HG03565 (cell line): Measurements from ENCODE around the gene CXCL16.
A peak's percentile ranks its signal among the peaks of the same experiment; 100 is the strongest.
"Not testable (repeated sequence)": the region's sequence is repeated elsewhere in the genome, so short reads cannot be mapped to it uniquely, and the experiment has no call there.

Experiments used
- ATAC-seq: cut with Tn5 transposase; IDR thresholded peaks from one replicate; pipeline ENCODE4 v1.9.1; 2021; ENCODE audit warnings: mild to moderate bottlenecking, moderate library complexity; ENCODE audit not compliant: unreplicated experiment

CXCL16 gene

DNA sequence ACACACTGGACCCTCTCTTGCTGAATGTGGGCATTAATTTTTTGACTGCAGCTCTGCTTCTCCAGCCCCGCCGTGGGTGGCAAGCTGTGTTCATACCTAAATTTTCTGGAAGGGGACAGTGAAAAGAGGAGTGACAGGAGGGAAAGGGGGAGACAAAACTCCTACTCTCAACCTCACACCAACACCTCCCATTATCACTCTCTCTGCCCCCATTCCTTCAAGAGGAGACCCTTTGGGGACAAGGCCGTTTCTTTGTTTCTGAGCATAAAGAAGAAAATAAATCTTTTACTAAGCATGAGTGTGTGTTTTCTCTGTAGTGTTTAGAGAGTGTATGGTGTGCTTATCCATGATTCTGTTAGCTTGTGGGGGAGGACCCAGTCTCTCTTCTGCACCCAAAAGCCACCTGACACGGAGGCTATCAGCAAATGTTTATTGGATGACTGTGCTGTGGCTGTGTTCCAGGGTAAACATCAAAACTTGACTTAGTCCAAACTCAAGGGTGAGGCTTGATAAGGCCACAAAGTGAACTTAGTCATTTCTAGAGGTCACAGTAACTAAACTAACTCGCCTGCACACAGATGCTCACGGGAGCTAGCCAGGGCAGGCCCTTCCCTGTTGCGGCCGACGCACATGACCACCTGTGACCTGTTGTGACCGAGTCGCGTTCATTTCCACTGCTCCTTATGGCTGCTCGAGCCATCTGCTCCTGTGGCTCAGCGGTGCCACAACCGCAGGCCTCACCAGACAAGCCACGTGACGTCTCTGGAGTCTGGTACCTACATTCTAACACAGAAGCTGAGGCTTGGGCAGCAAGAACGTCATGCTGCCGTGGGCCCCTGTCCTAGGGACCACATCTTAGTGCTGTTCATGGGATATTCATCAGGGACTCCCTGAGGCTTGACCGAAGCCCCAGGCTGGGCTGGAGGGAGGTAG is 18.3 kb downstream of the CXCL16 start:
- ATAC-seq: no peak

DNA sequence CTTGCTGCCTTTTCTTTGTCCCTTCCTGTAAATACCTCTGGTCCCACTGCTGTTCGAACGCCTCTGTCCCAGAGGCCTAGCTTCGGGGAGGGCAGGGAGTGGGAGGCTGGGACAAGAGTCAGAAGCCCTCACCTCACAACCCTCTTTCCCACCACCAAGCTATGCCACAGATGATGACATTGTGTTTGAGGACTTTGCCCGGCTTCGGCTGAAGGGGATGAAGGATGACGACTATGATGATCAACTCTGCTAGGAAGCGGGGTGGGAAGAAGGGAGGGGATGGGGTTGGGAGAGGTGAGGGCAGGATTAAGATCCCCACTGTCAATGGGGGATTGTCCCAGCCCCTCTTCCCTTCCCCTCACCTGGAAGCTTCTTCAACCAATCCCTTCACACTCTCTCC is 18.9 kb downstream of the CXCL16 start:
- ATAC-seq: no peak

DNA sequence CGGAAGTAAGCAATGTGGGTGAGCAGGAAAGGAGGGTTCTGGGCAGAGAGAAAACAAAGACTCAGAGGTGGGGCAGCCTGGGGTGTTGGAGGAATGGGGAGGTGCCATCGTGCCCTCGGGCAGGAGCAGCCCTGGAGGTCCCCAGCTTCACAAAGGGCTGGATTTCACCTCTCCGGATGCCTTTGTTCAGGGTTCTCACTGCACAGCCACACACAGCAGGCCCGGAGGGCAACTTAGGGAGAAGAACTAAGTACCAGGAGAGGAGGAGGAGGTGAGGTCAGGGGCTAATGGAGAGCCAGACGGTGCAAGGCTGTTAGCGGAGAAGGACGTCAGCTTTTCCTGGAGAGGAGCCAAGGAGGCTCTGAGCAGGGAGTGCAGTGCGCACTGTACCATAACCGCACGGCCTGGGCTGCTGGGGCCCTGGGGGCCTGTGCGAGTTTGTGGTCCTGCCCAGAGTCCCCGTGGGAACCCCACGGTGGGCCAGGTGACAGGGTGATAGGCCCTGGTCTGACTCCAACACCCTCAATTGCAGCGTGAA is 20.0 kb downstream of the CXCL16 start:
- ATAC-seq: no peak

DNA sequence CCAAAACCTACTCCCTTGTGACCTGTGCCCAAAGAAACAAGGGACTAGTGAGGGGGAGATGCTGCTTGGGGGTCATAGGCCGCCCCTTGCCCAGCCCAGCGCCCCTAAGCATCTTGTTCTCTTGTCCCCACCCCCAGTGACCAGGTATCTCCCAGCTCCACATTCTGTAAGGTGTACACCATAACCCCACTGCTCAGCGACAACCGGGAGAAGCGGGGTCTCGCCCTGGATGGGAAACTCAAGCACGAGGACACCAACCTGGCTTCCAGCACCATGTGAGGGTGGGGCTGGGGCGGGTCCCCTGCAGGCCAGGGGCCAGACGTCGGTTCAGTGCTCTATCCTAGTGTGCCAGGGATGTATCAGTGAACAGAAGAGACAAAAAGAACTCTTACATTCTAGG is 20.6 kb downstream of the CXCL16 start:
- ATAC-seq: no peak

DNA sequence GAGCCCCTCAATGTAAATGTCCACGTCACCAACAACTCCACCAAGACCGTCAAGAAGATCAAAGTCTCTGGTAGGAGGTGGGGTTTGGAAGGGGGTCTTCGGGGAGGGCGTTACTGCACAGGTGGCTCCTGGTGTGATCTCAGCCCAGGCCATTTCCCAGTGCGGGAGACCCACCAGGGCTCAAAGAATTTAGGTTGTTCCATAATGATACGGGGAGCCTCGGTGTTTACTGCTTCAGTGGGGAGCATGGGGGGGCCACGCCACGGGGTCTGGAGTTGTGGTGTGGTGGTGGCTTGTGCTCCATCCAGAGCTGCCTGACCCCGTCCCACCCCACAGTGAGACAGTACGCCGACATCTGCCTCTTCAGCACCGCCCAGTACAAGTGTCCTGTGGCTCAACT is 21.5 kb downstream of the CXCL16 start:
- ATAC-seq: no peak

DNA sequence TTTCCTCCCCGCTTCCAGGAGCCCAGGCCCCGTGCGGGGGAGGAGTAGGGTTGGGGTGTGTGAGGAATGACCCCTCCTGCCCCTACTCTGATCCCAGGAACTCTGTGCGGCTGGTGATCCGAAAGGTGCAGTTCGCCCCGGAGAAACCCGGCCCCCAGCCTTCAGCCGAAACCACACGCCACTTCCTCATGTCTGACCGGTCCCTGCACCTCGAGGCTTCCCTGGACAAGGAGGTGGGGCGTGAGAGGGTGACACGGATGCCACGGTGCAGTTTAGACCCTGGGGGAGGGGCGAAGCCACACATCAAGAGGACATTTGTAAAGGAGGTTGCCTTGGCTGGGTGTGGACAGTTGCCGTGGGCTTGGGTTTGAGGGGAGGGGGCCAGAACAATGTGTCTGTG is 21.9 kb downstream of the CXCL16 start:
- no peak for ATAC-seq

DNA sequence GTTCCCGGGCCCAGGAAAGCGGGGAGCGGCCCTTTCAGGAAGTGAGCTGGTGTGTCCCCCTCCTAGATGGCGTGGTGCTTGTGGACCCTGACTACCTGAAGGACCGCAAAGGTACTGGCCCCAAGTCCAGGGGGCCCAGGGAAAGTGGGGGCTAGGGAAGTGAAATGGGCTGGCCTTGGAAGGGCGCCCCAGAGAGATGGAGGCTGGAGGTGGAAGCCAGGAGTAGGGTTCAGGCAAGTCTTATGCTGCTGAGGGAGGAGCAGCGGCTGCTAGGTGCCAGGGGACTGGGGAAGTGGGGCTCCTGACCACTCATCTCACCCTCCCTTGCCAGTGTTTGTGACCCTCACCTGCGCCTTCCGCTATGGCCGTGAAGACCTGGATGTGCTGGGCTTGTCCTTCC is 23.6 kb downstream of the CXCL16 start:
- ATAC-seq: no peak

DNA sequence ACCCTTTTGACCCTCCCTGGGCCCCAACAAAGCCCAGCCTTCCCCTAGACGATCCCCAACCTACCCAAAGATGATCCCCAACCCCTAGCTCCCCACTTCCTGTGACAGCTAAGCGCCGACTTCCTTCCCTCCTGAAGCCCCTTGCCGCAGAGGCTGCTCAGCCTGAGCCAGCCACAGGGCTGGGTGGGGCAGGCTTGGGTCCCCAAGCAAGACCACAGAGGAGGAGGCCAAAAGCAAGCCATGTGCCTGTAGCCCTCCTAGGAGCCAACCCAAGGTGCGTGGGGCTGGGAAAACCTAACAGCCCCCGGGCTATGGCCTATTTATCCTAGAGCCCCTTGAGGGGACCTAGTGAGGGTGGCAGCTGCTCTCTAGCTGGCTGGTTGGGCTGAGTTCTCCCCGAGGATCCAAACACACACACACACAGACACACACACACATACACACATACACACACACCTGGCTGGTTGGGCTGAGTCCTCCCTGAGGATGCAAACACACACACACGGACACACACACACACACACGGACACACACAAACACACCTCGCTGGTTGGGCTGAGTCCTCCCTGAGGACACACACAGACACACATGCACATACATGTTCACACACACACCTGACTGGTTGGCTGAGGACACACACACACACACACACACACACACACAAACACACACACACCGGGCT is 24.5 kb downstream of the CXCL16 start:
- no peak for ATAC-seq

DNA sequence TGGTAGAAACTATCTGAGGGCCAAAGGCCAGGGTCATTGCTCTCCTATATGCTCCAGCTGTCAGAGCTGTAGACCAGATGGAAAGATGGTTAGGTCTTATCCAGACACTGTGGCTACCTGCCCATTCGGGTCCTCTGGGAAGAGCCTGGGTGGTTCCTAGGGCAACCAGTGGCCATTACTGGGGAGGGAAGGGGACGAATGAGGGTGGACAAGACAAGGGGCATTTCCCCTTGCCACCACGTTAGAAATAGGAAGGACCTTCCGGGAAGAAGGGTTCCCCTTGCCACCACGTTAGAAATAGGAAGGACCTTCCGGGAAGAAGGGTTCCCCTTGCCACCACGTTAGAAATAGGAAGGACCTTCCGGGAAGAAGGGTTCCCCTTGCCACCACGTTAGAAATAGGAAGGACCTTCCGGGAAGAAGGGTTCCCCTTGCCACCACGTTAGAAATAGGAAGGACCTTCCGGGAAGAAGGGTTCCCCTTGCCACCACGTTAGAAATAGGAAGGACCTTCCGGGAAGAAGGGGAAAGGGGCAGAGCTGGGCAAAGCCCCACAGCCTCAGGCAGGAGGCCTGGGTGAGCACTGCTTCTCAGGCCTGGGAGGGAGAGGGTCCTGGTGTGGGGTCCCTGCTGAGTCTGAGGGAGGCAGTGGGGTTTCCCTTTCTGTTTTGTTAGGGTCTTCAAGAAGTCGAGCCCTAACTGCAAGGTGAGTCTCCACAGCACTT is 25.2 kb downstream of the CXCL16 start:
- not testable (repeated sequence) for ATAC-seq

DNA sequence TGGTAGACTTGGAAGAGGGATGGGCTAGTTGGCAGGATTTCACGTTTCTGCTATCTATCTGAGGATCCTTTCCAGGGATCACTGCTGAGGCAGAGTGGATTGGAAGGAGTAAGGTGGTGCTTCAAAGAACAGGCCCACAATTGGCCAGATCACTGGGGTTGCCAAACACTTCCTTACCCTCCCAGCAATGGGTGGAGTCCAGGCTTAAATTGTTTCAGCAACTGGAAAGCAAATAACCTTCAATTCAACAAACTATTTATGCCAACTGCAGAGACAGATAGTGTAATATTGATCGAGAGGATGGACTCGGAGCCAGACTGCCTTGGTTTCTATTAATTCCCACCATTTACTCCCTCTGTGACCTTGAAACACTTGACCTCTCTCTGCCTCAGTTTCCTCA is 27.2 kb downstream of the CXCL16 start:
- ATAC-seq: no peak

DNA sequence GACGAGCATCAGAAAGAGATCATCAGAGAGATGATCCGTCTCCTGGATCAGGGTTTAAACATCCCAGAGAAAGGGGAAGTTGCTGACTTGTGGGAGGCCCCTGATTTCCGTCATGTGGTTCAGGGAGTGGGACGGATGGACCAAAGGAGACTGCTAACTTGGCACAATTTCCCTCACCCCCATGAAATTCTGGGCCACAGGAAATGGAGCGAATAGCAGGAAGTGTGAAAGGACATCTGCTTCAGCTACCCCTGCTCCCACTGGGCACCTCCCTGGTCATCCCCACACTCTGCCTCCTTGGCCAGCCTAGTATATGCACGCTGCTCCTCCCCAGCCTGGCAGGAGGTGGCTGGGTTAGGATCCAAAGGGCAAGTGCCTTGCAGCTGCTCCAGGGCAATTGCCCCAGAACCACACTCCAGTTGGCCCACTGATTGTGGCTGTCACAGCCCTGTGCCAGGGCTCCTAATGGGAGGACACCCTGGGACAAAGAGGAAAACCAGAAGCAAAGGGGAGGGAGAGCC is 28.0 kb downstream of the CXCL16 start:
- ATAC-seq: no peak

DNA sequence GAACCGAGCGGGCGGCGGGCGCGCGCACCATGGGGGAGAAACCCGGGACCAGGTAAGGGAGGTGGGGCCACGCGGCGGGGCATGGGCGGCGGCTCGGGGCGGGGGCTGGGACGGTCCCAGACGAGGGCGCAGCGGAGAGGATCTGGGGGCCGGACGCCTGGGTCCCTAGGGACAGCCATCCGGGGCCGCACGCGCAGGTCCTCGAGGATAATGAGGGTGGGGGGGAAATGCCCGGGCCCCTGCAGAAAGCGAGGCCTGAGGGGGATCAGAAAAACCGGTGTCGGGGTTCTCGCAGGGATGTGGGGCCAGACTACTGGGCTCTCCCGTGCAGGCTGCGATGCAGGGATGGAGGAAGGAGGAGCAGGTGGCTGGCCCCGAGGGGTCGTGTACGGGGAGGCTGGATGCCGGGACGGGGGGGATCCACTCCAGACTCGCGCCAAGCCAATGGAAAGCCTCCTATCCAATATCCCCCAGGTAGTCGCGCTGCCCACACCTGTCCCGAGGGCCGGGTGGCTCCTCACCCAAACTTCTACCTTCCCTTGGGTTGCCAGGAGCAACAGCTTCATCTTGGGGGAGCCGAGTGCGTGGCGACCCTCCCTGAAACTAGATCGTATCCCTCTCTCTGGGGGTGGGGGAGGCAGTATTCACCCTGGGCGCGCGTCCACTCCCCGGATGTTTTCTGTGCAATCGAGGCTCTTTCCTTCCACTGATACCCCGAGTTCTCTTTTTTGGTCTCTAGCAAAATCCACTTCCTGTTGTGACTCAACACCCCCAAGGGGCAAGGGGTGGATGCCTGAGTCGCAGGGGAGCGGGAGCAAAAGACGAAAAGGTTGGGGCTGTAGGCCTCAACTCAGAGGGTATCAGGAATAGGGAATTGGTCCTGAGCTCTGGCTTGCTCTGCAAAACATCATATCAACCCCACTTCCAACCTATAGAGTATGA is 28.8 kb downstream of the CXCL16 start:
- ATAC-seq: no peak

DNA sequence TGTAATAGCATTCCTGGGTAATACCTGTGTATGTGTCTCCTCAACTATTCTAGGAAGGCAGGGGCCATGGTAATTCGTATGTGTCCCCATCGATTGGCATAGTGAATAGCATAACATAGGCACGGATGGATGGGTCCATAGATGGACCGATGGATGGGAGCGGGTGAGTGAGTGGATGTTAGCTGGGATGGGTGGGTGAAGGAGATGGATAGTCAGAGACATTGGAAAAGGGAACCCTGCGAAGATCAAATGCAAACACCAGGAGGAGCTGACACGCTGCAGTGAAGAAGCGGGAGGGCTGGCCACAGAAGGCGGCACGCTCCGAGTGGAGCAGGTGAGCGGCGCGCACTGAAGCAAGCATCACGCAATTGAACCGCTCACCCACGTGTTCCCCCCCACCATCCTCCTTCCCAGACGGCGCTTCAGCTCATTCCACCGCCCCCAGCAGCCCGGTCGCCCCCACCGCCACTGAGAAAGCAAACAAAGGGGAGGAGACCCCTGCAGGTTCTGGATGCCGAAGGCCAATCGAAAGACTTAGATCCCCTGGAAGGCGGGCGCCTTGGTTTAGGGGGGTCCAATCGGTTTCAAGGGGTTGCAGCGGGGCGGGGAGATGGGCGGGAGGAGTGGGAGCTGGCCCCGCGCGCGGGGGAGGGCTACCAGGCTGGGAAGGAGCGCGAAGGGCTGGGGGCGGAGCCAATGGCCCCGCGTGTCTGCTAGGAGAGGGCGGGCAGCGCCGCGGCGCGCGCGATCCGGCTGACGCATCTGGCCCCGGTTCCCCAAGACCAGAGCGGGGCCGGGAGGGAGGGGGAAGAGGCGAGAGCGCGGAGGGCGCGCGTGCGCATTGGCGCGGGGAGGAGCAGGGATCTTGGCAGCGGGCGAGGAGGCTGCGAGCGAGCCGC is 29.7 kb downstream of the CXCL16 start, which contains the start of gene ARRB2:
Gene ARRB2, plus strand, starts transcription at position 839 of the 899 bp plus-strand sequence. CDS start 90 bp downstream, outside the sequence.
- peak; percentile 77 for ATAC-seq

DNA sequence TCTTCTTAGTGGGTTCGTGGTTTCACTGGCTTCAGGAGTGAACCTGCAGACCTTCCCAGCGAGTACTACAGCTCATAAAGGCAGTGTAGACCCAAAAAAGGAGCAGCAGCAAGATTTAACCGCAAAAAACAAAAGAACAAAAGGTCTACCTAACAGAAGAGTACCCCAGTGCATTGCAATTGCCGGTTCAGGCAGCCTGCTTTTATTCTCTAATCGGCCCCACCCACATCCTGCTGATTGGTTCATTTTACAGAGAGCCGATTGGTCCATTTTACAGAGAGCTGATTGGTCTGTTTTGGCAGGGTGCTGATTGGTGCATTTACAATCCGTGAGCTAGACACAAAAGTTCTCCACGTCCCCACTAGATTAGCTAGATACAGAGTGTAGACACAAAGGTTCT is 31.3 kb downstream of the CXCL16 start:
- ATAC-seq: no peak

DNA sequence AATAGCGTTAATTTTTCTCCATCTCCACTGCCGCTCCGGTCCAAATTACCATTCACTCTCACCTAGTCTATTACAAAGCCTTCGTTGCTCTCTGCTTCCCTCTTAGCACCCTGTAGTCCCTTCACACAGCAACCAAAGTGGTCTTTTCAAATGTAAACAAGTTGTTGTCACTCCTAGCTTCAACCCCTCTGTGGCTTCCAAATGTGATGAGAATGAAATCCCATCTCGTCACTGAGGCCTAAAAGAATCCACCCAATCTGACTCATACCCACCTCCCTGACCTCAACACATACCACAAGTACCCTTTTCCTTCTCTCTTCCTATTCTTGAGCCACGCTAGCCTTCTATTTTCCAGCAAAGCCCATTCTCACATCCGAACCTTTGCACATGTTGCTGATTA is 33.6 kb downstream of the CXCL16 start:
- no peak for ATAC-seq

DNA sequence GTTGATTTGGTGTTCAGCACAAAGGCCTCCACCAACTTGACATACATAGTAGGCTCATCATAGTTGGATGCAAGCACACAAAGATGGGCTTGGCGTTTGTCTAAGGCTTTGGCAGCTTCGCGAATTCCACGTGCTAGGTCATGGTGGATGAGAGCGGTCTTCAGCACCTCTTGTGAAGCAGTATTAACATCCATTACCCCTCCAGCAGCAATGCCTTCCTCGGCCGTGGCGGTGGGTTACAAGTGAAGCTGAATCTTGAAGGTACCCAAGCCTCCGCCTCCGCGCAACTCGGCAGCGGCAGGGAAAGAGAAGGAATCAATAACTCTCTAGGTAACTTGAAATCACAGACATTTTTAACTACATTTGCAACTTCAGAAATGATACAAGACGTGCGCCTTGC is 34.7 kb downstream of the CXCL16 start:
- no peak for ATAC-seq

DNA sequence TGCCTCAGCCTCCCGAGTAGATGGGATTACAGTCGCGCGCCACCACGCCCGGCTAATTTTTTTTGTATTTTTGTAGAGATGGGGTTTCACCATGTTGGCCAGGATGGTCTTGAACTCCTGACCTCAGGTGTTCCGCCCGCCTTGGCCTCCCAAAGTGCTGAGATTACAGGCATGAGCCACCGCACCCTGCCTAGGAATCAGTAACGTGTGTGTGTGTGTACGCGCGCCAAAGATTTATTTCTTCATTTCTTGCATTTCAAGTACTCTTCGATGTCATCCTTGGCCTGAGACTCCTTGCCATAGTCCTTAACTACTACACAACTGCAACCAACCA is 35.2 kb downstream of the CXCL16 start:
- ATAC-seq: not testable (repeated sequence)

DNA sequence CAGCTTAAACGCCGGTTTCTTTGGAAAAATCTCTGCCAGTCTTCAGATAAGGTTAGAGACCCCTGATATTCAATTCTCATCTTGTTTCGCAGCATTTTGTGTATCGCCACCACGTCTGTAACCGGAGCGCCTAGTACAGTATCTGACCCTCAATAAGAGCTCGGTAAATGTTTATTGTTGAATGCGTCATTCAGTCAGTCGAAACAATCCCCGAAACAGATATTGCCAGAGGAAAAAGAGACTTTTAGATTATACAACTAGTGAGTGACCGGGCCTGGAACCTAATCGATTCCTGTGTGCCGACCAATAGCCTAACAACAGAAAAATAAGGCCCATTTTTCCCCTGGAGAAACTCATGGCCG is 36.4 kb downstream of the CXCL16 start:
- ATAC-seq: no peak

DNA sequence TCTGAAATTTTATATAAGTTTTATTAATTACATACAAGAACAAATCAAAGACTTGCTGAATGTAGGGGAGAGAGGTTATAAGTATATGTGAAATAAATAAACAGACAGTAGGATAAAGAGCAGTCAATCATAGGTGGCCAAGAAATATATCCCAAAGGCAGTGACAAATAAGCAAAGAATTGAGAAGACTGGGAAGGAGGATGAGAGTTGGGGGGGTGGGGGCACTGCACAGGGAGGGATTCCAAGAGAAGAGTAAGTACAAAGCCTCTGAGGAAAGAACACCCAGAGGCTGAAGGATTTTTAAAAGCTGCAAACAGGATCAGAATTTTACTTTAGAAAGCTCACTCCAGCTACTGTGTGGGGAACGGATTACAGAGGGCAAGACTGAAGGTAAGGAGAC is 38.6 kb downstream of the CXCL16 start:
- no peak for ATAC-seq
